T-helper 17 cell (primary cell): ENCODE results near the gene ZSCAN21. TPM values are rescaled to one million over a fixed set of nuclear protein-coding genes. Genes with fewer than 3 reads are reported as not detected.

Experiments
- total RNA-seq, 4 donors: library from RNA in 2 of 4; stranded (reverse) in 2 of 4; gene quantifications; one replicate each; pipeline ENCODE4 v1.2.3 and lab custom pipeline; 2022 to 2026

Gene ZSCAN21
- total RNA-seq, 2 donors from 2014 or later, result 4.2 to 5.2 TPM

Other genes starting within 250 kb of the ZSCAN21 start
- not detected for gene CYP3A43, start 221.8 kb upstream of the ZSCAN21 start, total RNA-seq
- not detected for gene OR2AE1, start 172.7 kb upstream of the ZSCAN21 start, total RNA-seq
- 10 to 100 TPM; 25.3 to 27.2 TPM for gene TRIM4, start 130.2 kb upstream of the ZSCAN21 start, total RNA-seq
- under 1 TPM in 1 of 2 donors, not detected in 1; 0.25 TPM for gene GJC3, start 120.2 kb upstream of the ZSCAN21 start, total RNA-seq
- not detected for gene AZGP1, start 73.7 kb upstream of the ZSCAN21 start, total RNA-seq
- 10 to 100 TPM; 51.1 to 58.6 TPM for gene ZKSCAN1, start 34.2 kb upstream of the ZSCAN21 start, total RNA-seq
- 10 to 100 TPM; 42.3 to 45.2 TPM for gene ZNF3, start 31.9 kb downstream of the ZSCAN21 start, total RNA-seq
- gene COPS6, start 39.2 kb downstream of the ZSCAN21 start, total RNA-seq, result 10 to 100 TPM; 62.5 to 64.7 TPM
- 100 to 1,000 TPM; 111 to 119 TPM for gene MCM7, start 51.6 kb downstream of the ZSCAN21 start, total RNA-seq
- gene AP4M1, start 51.9 kb downstream of the ZSCAN21 start, total RNA-seq, result 1 to 10 TPM; 8.6 to 9.3 TPM
- gene TAF6, start 69.6 kb downstream of the ZSCAN21 start, total RNA-seq, result 10 to 100 TPM; 40.7 to 45.3 TPM
- 10 to 100 TPM; 22.5 to 22.6 TPM for gene CNPY4, start 69.9 kb downstream of the ZSCAN21 start, total RNA-seq
- 1 to 10 TPM; 4.0 to 4.2 TPM for gene MBLAC1, start 77.2 kb downstream of the ZSCAN21 start, total RNA-seq
- gene LAMTOR4, start 99.1 kb downstream of the ZSCAN21 start, total RNA-seq, result 100 to 1,000 TPM; 124 to 135 TPM
- gene TRAPPC14, start 108.9 kb downstream of the ZSCAN21 start, total RNA-seq, result 10 to 100 TPM; 45.8 to 46.9 TPM
- 1 to 10 TPM; 5.0 to 6.5 TPM for gene GAL3ST4, start 118.8 kb downstream of the ZSCAN21 start, total RNA-seq
- gene GPC2, start 127.6 kb downstream of the ZSCAN21 start, total RNA-seq, result 1 to 10 TPM; 5.0 to 8.5 TPM
- gene STAG3, start 128.1 kb downstream of the ZSCAN21 start, total RNA-seq, result 1 to 10 TPM; 4.0 to 4.8 TPM
- gene PVRIG, start 170.2 kb downstream of the ZSCAN21 start, total RNA-seq, result 10 to 100 TPM; 30.1 to 30.5 TPM